ENCODE results near the gene DMRT1. TPM values are rescaled to one million over a fixed set of nuclear protein-coding genes. Genes with fewer than 3 reads are reported as not detected.

The DMRT1 gene
- total RNA-seq, 1 donor from 2014 or later, result not detected

- intact Hi-C loops (cut with DNase I), result no loop called here
- peaks cover 7% of the 10 kb centered on the region for H3K27me3 ChIP-seq
- no peaks in the 10 kb centered on the region for H3K9me3 ChIP-seq
These were observed 140.0 kb downstream of the DMRT1 start for GRCh38 chr9:981491-981898.

GRCh38 chr9:982394-983230, 141.1 kb downstream of the DMRT1 start:
- Histone ChIP-seq H3K36me3 (no peaks in the 10 kb centered on the region), H3K4me3 (no peak overlapping the region), H3K9me3 (no peaks in the 10 kb centered on the region), H3K27ac (no peak overlapping the region), H3K27me3 (no peaks in the 10 kb centered on the region), H3K4me1 (no peaks in the 10 kb centered on the region)
- no peak for DNase-seq (ENCODE audit: low spot score in 2 of 2)
- intact Hi-C loops (cut with DNase I), result no loop called here
- TF ChIP-seq CTCF (IDR thresholded peaks at IDR 0.05), result no peak

More at GRCh38 chr9:981491-981898, 140.0 kb downstream of the DMRT1 start:
- H3K4me3 ChIP-seq, result no peak overlapping the region
- no peaks in the 10 kb centered on the region for H3K36me3 ChIP-seq
- no peak for DNase-seq (ENCODE audit: low spot score in 2 of 2)
- no peak for TF ChIP-seq CTCF (IDR thresholded peaks at IDR 0.05)
- peaks cover 0 to 5% of the 10 kb centered on the region in 2 donors for H3K4me1 ChIP-seq
- H3K27ac ChIP-seq, result no peak overlapping the region

- Histone ChIP-seq H3K4me1 (no peaks in the 10 kb centered on the region), H3K9me3 (no peaks in the 10 kb centered on the region), H3K4me3 (no peak overlapping the region), H3K27me3 (no peaks in the 10 kb centered on the region), H3K27ac (no peak overlapping the region), H3K36me3 (no peaks in the 10 kb centered on the region)
- no peak for TF ChIP-seq CTCF (IDR thresholded peaks at IDR 0.05)
- intact Hi-C loops (cut with DNase I), result no loop called here
- no peak for DNase-seq (ENCODE audit: low spot score in 2 of 2)
These were observed 152.5 kb downstream of the DMRT1 start for GRCh38 chr9:994005-994404.

GRCh38 chr9:995192-995591, 153.7 kb downstream of the DMRT1 start:
- no peak for DNase-seq (ENCODE audit: low spot score in 2 of 2)
- intact Hi-C loops (cut with DNase I), result no loop called here
- H3K27me3 ChIP-seq, result no peaks in the 10 kb centered on the region
- H3K9me3 ChIP-seq, result no peaks in the 10 kb centered on the region
- no peak overlapping the region for H3K4me3 ChIP-seq
- no peak overlapping the region for H3K27ac ChIP-seq
- no peak for TF ChIP-seq CTCF (IDR thresholded peaks at IDR 0.05)
- H3K4me1 ChIP-seq, result no peaks in the 10 kb centered on the region
- H3K36me3 ChIP-seq, result no peaks in the 10 kb centered on the region

- TF ChIP-seq CTCF (IDR thresholded peaks at IDR 0.05), result no peak
- Histone ChIP-seq H3K27ac (no peak overlapping the region), H3K27me3 (no peaks in the 10 kb centered on the region), H3K9me3 (no peaks in the 10 kb centered on the region), H3K4me3 (no peak overlapping the region), H3K36me3 (no peaks in the 10 kb centered on the region), H3K4me1 (no peaks in the 10 kb centered on the region)
- intact Hi-C loops (cut with DNase I), result no loop called here
- no peak for DNase-seq (ENCODE audit: low spot score in 2 of 2)
These were observed 154.3 kb downstream of the DMRT1 start for GRCh38 chr9:995781-996180.
